Esophagus (tissue), 2 donors: Measurements from ENCODE around the gene COL5A1. TPM values are rescaled to one million over a fixed set of nuclear protein-coding genes. Genes with fewer than 3 reads are reported as not detected.

Experiments used
- H3K27ac ChIP-seq, 2 donors: one replicate each; pipeline ENCODE4 v1.5.1; 2013; ENCODE audit warnings: low read depth in 2 of 2, mild to moderate bottlenecking in 2 of 2, inconsistent platforms in 1 of 2, low read length in 1 of 2, moderate library complexity in 1 of 2
- H3K27me3 ChIP-seq, 2 donors: one replicate each; pipeline ENCODE4 v1.6.1; 2013; ENCODE audit warnings: low read length in 2 of 2, control low read depth in 1 of 2, mild to moderate bottlenecking in 1 of 2; ENCODE audit not compliant: insufficient read depth in 2 of 2, control insufficient read depth in 1 of 2
- H3K36me3 ChIP-seq, 2 donors: one replicate each; pipeline ENCODE4 v1.6.1; 2013; ENCODE audit warnings: low read length in 1 of 2; ENCODE audit not compliant: control insufficient read depth in 2 of 2, insufficient read depth in 2 of 2
- H3K4me1 ChIP-seq, 2 donors: one replicate each; pipeline ENCODE4 v1.6.1; 2013; ENCODE audit warnings: low read length in 1 of 2; ENCODE audit not compliant: control insufficient read depth in 2 of 2, insufficient read depth in 2 of 2
- H3K4me3 ChIP-seq, 2 donors: one replicate each; pipeline ENCODE4 v1.5.1; 2013; ENCODE audit warnings: low read length in 2 of 2, mild to moderate bottlenecking in 2 of 2, low read depth in 1 of 2, moderate library complexity in 1 of 2
- H3K9me3 ChIP-seq, 2 donors: one replicate each; pipeline ENCODE4 v1.6.1; 2013; ENCODE audit warnings: mild to moderate bottlenecking in 2 of 2, low read depth in 1 of 2, low read length in 1 of 2, moderate library complexity in 1 of 2; ENCODE audit not compliant: control insufficient read depth in 2 of 2, insufficient read depth in 1 of 2
- WGBS, 2 donors: extraction: QIAGEN DNeasy Blood & Tissue Kit; methylation state at CpG; one replicate each; pipeline ENCODE4 v1.1.7; 2013; 5-methylcytosine and 5-hydroxymethylcytosine counted together
- polyA plus RNA-seq, 2 donors: library from polyadenylated mRNA; stranded (reverse); fragments of 200-250 nt; gene quantifications; one replicate each; pipeline ENCODE4 v1.2.3, GENCODE V29; 2013
- donor health status: healthy with polysubstance abuse.
- donor health status: Bipolar disorder and iron deficiency.

Gene COL5A1
- polyA plus RNA-seq, 2 donors = 3.5 to 7.6 TPM

- Histone ChIP-seq H3K27ac (no peak overlapping the region), H3K4me3 (no peak overlapping the region), H3K4me1 (peaks cover 0 to 7% of the 10 kb centered on the region in 2 donors), H3K36me3 (peaks cover 0 to 2% of the 10 kb centered on the region in 2 donors), H3K9me3 (no peaks in the 10 kb centered on the region), H3K27me3 (no peaks in the 10 kb centered on the region)
- WGBS, 2 donors = 92 to 94% methylated on average over 11 of the region's 11 CpGs
Measured at GRCh38 chr9:134719331-134719730, 77.7 kb downstream of the COL5A1 start.

- Histone ChIP-seq H3K27ac (no peak overlapping the region), H3K4me1 (peaks cover 0 to 10% of the 10 kb centered on the region in 2 donors), H3K9me3 (no peaks in the 10 kb centered on the region), H3K27me3 (no peaks in the 10 kb centered on the region), H3K36me3 (peaks cover 0 to 2% of the 10 kb centered on the region in 2 donors), H3K4me3 (no peak overlapping the region)
- 89 to 91% methylated on average over 16 to 17 of the region's 17 CpGs for WGBS, 2 donors
Measured at GRCh38 chr9:134720136-134720753, 78.6 kb downstream of the COL5A1 start.

GRCh38 chr9:134720796-134721195, 79.2 kb downstream of the COL5A1 start:
- H3K27me3 ChIP-seq = no peaks in the 10 kb centered on the region
- no peak overlapping the region for H3K27ac ChIP-seq
- 93 to 94% methylated on average over 9 of the region's 9 CpGs for WGBS, 2 donors
- H3K4me3 ChIP-seq = no peak overlapping the region
- H3K9me3 ChIP-seq = no peaks in the 10 kb centered on the region
- H3K4me1 ChIP-seq = peaks cover 0 to 10% of the 10 kb centered on the region in 2 donors
- peaks cover 0 to 2% of the 10 kb centered on the region in 2 donors for H3K36me3 ChIP-seq

- Histone ChIP-seq H3K27me3 (no peaks in the 10 kb centered on the region), H3K9me3 (no peaks in the 10 kb centered on the region), H3K27ac (no peak overlapping the region), H3K4me1 (peaks cover 0 to 10% of the 10 kb centered on the region in 2 donors), H3K36me3 (peaks cover 0 to 2% of the 10 kb centered on the region in 2 donors), H3K4me3 (no peak overlapping the region)
- 80 to 87% methylated on average over 9 of the region's 9 CpGs for WGBS, 2 donors
Measured at GRCh38 chr9:134721344-134721743, 79.7 kb downstream of the COL5A1 start.

- peaks cover 0 to 10% of the 10 kb centered on the region in 2 donors for H3K4me1 ChIP-seq
- no peaks in the 10 kb centered on the region for H3K27me3 ChIP-seq
- peaks cover 0 to 2% of the 10 kb centered on the region in 2 donors for H3K36me3 ChIP-seq
- H3K27ac ChIP-seq = no peak overlapping the region
- no peaks in the 10 kb centered on the region for H3K9me3 ChIP-seq
- H3K4me3 ChIP-seq = no peak overlapping the region
- WGBS, 2 donors = 69 to 75% methylated on average over 15 of the region's 15 CpGs
Measured at GRCh38 chr9:134722120-134722701, 80.6 kb downstream of the COL5A1 start.

GRCh38 chr9:134723037-134723436, 81.4 kb downstream of the COL5A1 start:
- Histone ChIP-seq H3K4me3 (no peak overlapping the region), H3K9me3 (no peaks in the 10 kb centered on the region), H3K36me3 (peaks cover 0 to 2% of the 10 kb centered on the region in 2 donors), H3K4me1 (peaks cover 0 to 10% of the 10 kb centered on the region in 2 donors), H3K27ac (no peak overlapping the region), H3K27me3 (no peaks in the 10 kb centered on the region)
- 77 to 79% methylated on average over 17 of the region's 17 CpGs for WGBS, 2 donors

GRCh38 chr9:134723491-134724190, 82.0 kb downstream of the COL5A1 start:
- Histone ChIP-seq H3K27me3 (no peaks in the 10 kb centered on the region), H3K9me3 (no peaks in the 10 kb centered on the region), H3K4me3 (no peak overlapping the region), H3K4me1 (peaks cover 0 to 10% of the 10 kb centered on the region in 2 donors), H3K27ac (no peak overlapping the region), H3K36me3 (peaks cover 0 to 2% of the 10 kb centered on the region in 2 donors)
- 69 to 82% methylated on average over 13 of the region's 13 CpGs for WGBS, 2 donors

- Histone ChIP-seq H3K9me3 (no peaks in the 10 kb centered on the region), H3K4me1 (peaks cover 0 to 9% of the 10 kb centered on the region in 2 donors), H3K36me3 (peaks cover 0 to 2% of the 10 kb centered on the region in 2 donors), H3K27me3 (no peaks in the 10 kb centered on the region), H3K4me3 (no peak overlapping the region), H3K27ac (no peak overlapping the region)
- WGBS, 2 donors = 76 to 77% methylated on average over 25 of the region's 25 CpGs
Measured at GRCh38 chr9:134724202-134724911, 82.8 kb downstream of the COL5A1 start.

- no peak overlapping the region for H3K27ac ChIP-seq
- no peaks in the 10 kb centered on the region for H3K9me3 ChIP-seq
- H3K36me3 ChIP-seq = peaks cover 0 to 2% of the 10 kb centered on the region in 2 donors
- WGBS, 2 donors = 86% methylated on average over 17 of the region's 17 CpGs
- no peak overlapping the region for H3K4me3 ChIP-seq
- no peaks in the 10 kb centered on the region for H3K27me3 ChIP-seq
- peaks cover 0 to 6% of the 10 kb centered on the region in 2 donors for H3K4me1 ChIP-seq
Measured at GRCh38 chr9:134724912-134725604, 83.5 kb downstream of the COL5A1 start.
